Right lobe of liver (tissue), 4 donors: ENCODE measurements around the gene MIB1.
"Not testable (repeated sequence)": the region's sequence is repeated elsewhere in the genome, so short reads cannot be mapped to it uniquely, and the experiment has no call there.

ENCODE experiments used
- CTCF ChIP-seq, 4 donors: fragments of 200-600 bp in 3 of 4; fragments of 450-650 bp in 1 of 4; IDR thresholded peaks; one replicate each; pipeline versions ENCODE4 v1.5.1 to v1.8.0; 2016 to 2022; ENCODE audit warnings: antibody characterized with exemption in 4 of 4, mild to moderate bottlenecking in 2 of 4
- POLR2A ChIP-seq: fragments of 450-650 bp; IDR thresholded peaks from one replicate; pipeline ENCODE4 v1.6.1; 2017; ENCODE audit warnings: antibody characterized with exemption, mild to moderate bottlenecking
- donor health status: DM: no; HTN: no; CAD: no.
- donor health status: DM: no; HTN: no; CAD: no.
- donor health status: DM: no; HTN: yes; CAD: no.

GRCh38 chr18:21736926-21737325 is 3.7 kb upstream of the MIB1 start:
- TF ChIP-seq POLR2A; CTCF (IDR thresholded peaks at IDR 0.05): not testable (repeated sequence)
